ENCODE results near the gene ROCK1. TPM values are rescaled to one million over a fixed set of nuclear protein-coding genes. Genes with fewer than 3 reads are reported as not detected.

Gene ROCK1
- total and polyA plus RNA-seq, 4 donors: 7.4 to 28.7 (median 18.7) TPM

DNA sequence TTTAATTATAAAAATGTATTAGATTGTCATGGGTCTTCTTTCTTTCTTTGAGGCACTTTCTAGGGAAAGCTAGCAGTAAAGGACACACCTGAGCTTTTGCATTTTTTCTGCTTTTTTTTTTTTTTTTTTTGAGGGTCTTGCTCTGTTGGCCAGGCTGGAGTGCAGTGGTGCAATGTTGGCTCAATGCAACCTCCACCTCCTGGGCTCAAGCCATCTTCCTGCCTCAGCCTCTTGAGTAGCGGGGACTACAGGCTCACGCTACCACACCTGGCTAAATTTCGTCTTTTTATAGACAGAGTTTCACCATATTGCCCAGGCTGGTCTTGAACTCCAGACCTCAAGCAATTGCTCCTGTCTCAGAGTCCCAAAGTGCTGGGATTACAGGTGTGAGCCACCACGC is 40.5 kb downstream of the ROCK1 start:
- Histone ChIP-seq H3K4me3 (ENCODE audit: low read depth in 1 of 3, low read length in 3 of 3) (no peak overlapping the region), H3K27ac (ENCODE audit: low read depth in 1 of 2, low read length in 2 of 2) (no peak overlapping the region), H3K4me1 (ENCODE audit: control insufficient read depth in 4 of 4, insufficient read depth in 4 of 4, low read length in 3 of 4) (peaks cover 0 to 8% (median under 1%) of the 10 kb centered on the region in 4 donors), H3K36me3 (ENCODE audit: control insufficient read depth in 4 of 4, insufficient read depth in 3 of 4, low read depth in 1 of 4, low read length in 3 of 4) (peaks cover 0 to 2% (median 0%) of the 10 kb centered on the region in 4 donors), H3K9ac (ENCODE audit: low read depth in 1 of 2, low read length in 2 of 2) (no peak overlapping the region), H3K27me3 (ENCODE audit: control insufficient read depth in 4 of 4, insufficient read depth in 4 of 4, low read length in 3 of 4) (no peaks in the 10 kb centered on the region), H3K9me3 (ENCODE audit: control insufficient read depth in 4 of 4, low read length in 3 of 4) (no peaks in the 10 kb centered on the region)
- TF ChIP-seq, protein P1, sequence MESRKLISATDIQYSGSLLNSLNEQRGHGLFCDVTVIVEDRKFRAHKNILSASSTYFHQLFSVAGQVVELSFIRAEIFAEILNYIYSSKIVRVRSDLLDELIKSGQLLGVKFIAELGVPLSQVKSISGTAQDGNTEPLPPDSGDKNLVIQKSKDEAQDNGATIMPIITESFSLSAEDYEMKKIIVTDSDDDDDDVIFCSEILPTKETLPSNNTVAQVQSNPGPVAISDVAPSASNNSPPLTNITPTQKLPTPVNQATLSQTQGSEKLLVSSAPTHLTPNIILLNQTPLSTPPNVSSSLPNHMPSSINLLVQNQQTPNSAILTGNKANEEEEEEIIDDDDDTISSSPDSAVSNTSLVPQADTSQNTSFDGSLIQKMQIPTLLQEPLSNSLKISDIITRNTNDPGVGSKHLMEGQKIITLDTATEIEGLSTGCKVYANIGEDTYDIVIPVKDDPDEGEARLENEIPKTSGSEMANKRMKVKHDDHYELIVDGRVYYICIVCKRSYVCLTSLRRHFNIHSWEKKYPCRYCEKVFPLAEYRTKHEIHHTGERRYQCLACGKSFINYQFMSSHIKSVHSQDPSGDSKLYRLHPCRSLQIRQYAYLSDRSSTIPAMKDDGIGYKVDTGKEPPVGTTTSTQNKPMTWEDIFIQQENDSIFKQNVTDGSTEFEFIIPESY (IDR thresholded peaks at IDR 0.05): no peak
- no peak for TF ChIP-seq HNF4G (IDR thresholded peaks at IDR 0.05)
- no peak for TF ChIP-seq YY1 (IDR thresholded peaks at IDR 0.05)
- no peak for TF ChIP-seq JUND (IDR thresholded peaks at IDR 0.05)
- no peak for TF ChIP-seq RAD21 (IDR thresholded peaks at IDR 0.05)
- TF ChIP-seq, protein P2, sequence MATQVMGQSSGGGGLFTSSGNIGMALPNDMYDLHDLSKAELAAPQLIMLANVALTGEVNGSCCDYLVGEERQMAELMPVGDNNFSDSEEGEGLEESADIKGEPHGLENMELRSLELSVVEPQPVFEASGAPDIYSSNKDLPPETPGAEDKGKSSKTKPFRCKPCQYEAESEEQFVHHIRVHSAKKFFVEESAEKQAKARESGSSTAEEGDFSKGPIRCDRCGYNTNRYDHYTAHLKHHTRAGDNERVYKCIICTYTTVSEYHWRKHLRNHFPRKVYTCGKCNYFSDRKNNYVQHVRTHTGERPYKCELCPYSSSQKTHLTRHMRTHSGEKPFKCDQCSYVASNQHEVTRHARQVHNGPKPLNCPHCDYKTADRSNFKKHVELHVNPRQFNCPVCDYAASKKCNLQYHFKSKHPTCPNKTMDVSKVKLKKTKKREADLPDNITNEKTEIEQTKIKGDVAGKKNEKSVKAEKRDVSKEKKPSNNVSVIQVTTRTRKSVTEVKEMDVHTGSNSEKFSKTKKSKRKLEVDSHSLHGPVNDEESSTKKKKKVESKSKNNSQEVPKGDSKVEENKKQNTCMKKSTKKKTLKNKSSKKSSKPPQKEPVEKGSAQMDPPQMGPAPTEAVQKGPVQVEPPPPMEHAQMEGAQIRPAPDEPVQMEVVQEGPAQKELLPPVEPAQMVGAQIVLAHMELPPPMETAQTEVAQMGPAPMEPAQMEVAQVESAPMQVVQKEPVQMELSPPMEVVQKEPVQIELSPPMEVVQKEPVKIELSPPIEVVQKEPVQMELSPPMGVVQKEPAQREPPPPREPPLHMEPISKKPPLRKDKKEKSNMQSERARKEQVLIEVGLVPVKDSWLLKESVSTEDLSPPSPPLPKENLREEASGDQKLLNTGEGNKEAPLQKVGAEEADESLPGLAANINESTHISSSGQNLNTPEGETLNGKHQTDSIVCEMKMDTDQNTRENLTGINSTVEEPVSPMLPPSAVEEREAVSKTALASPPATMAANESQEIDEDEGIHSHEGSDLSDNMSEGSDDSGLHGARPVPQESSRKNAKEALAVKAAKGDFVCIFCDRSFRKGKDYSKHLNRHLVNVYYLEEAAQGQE (IDR thresholded peaks at IDR 0.05): no peak
- TF ChIP-seq, protein P3, sequence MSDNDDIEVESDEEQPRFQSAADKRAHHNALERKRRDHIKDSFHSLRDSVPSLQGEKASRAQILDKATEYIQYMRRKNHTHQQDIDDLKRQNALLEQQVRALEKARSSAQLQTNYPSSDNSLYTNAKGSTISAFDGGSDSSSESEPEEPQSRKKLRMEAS (IDR thresholded peaks at IDR 0.05): no peak
- no peak for TF ChIP-seq RXRA (IDR thresholded peaks at IDR 0.05)
- no peak for TF ChIP-seq TAF1 (conservative IDR thresholded peaks at IDR 0.05)
- no peak for TF ChIP-seq NR2F2 (IDR thresholded peaks at IDR 0.05)
- no peak for TF ChIP-seq GABPA (IDR thresholded peaks at IDR 0.05 in 1 of 2, conservative IDR thresholded peaks at IDR 0.05 in 1 of 2)
- TF ChIP-seq, protein P4, sequence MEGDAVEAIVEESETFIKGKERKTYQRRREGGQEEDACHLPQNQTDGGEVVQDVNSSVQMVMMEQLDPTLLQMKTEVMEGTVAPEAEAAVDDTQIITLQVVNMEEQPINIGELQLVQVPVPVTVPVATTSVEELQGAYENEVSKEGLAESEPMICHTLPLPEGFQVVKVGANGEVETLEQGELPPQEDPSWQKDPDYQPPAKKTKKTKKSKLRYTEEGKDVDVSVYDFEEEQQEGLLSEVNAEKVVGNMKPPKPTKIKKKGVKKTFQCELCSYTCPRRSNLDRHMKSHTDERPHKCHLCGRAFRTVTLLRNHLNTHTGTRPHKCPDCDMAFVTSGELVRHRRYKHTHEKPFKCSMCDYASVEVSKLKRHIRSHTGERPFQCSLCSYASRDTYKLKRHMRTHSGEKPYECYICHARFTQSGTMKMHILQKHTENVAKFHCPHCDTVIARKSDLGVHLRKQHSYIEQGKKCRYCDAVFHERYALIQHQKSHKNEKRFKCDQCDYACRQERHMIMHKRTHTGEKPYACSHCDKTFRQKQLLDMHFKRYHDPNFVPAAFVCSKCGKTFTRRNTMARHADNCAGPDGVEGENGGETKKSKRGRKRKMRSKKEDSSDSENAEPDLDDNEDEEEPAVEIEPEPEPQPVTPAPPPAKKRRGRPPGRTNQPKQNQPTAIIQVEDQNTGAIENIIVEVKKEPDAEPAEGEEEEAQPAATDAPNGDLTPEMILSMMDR (IDR thresholded peaks at IDR 0.05; ENCODE audit: low read depth, low read length, missing input control): no peak
- TF ChIP-seq EGR1 (IDR thresholded peaks at IDR 0.05; ENCODE audit: low read depth in 2 of 2): no peak
- TF ChIP-seq, protein P5, sequence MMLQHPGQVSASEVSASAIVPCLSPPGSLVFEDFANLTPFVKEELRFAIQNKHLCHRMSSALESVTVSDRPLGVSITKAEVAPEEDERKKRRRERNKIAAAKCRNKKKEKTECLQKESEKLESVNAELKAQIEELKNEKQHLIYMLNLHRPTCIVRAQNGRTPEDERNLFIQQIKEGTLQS (IDR thresholded peaks at IDR 0.05): no peak
- no peak for TF ChIP-seq FOXA2 (IDR thresholded peaks at IDR 0.05)
- no peak for TF ChIP-seq SP1 (IDR thresholded peaks at IDR 0.05)
- TF ChIP-seq HNF4A (conservative IDR thresholded peaks at IDR 0.05): no peak
- no peak for TF ChIP-seq FOXA1 (IDR thresholded peaks at IDR 0.05)
- WGBS: 96% methylated on average over 4 of the region's 4 CpGs
- DNase-seq (ENCODE audit: low spot score): no peak

Measured in liver (tissue), 9 donors.